Gastrocnemius medialis (tissue), 4 donors: Measurements from ENCODE around the gene MC3R. TPM values are rescaled to one million over a fixed set of nuclear protein-coding genes. Genes with fewer than 3 reads are reported as not detected.

Experiments
- ATAC-seq, 2 donors: fragments of 150-250 bp; one replicate each; pipeline ENCODE4 v1.9.1; 2016
- DNase-seq, 2 donors: peaks; one replicate each; pipeline ENCODE4 v3.0.0-alpha.2; 2019
- H3K27ac ChIP-seq, 4 donors: fragments of 200-600 bp; sonication (generic); 1 replicate in 1 of 4; 2 replicates in 3 of 4; pipeline ENCODE4 v1.5.1; 2016 to 2018; ENCODE audit warnings: mild to moderate bottlenecking in 2 of 4, moderate library complexity in 1 of 4
- H3K27me3 ChIP-seq, 3 donors: fragments of 200-600 bp; sonication (generic) in 2 of 3; 1 replicate in 1 of 3; 2 replicates in 2 of 3; pipeline versions ENCODE4 v1.5.1 to v1.6.0; 2016 to 2019; ENCODE audit warnings: mild to moderate bottlenecking in 1 of 3, moderate library complexity in 1 of 3
- H3K36me3 ChIP-seq, 2 donors: fragments of 200-600 bp; sonication (generic) in 1 of 2; one replicate each; pipeline ENCODE4 v1.5.1; 2017 to 2018
- H3K4me1 ChIP-seq, 2 donors: fragments of 200-600 bp; sonication (generic) in 1 of 2; one replicate each; pipeline ENCODE4 v1.5.1; 2016 to 2017; ENCODE audit warnings: mild to moderate bottlenecking in 2 of 2
- H3K4me3 ChIP-seq, 4 donors: fragments of 200-600 bp; sonication (generic) in 3 of 4; 1 replicate in 1 of 4; 2 replicates in 3 of 4; pipeline ENCODE4 v1.5.1; 2016 to 2019; ENCODE audit warnings: mild to moderate bottlenecking in 2 of 4
- H3K9me3 ChIP-seq, 3 donors: fragments of 200-600 bp; sonication (generic) in 2 of 3; 1 replicate in 1 of 3; 2 replicates in 2 of 3; pipeline ENCODE4 v1.5.1; 2016 to 2019
- CTCF ChIP-seq, 5 experiments: fragments of 450-650 bp in 3 of 5; fragments of 200-600 bp in 2 of 5; sonication (generic) in 2 of 5; IDR thresholded peaks in 4 of 5; conservative IDR thresholded peaks in 1 of 5; 1 replicate in 4 of 5; 2 replicates in 1 of 5; pipeline ENCODE4 v1.5.1; 2016 to 2019; ENCODE audit warnings: antibody characterized with exemption in 5 of 5, mild to moderate bottlenecking in 3 of 5, moderate library complexity in 3 of 5
- POLR2A ChIP-seq, 2 donors: fragments of 450-650 bp; IDR thresholded peaks; one replicate each; pipeline ENCODE4 v1.6.1; 2017; ENCODE audit warnings: antibody characterized with exemption in 2 of 2, mild to moderate bottlenecking in 2 of 2, moderate library complexity in 2 of 2
- in situ Hi-C, 4 donors: fragments of 200-750 bp; cut with MboI; loops; one replicate each; pipeline versions ENCODE4 v1.15.0 to v1.8.0; 2017; ENCODE audit warnings: low sequenced_read_pairs in 4 of 4
- intact Hi-C: fragments of 100-400 bp; cut with DNase I; formaldehyde crosslinking; loops from one replicate; pipeline ENCODE4 v1.15.1; 2023; ENCODE audit warnings: low total_unique reads
- total RNA-seq, 4 donors: library from RNA; depleted of rRNA; stranded (reverse); fragments of >200 nt; gene quantifications; one replicate each; pipeline versions ENCODE4 v1.1.0 to v1.2.3, GENCODE V29; 2016

The MC3R gene
- total RNA-seq, 4 donors from 2014 or later: not detected

DNA sequence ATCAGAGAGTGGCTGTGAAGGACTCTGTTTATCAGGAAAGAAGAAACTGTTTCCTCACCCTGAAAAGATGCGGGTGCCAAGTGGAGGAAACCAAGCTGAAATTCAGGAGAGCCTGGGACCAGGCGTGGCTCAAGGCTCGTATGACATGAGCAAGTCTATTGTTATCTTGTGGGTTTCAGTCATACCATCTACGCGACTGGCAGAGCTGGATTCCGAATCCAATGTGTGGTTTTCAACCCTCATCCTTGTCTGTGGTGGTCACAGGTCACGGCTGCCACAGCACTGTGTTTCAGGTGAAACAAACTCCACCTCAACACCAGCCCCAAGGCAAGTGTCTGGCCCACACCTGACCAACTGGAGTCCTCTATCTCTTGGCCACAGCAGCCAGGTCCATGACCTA lies 9.1 kb downstream of the MC3R start:
- Histone ChIP-seq H3K4me3 (no peak overlapping the region), H3K27me3 (no peaks in the 10 kb centered on the region), H3K4me1 (no peaks in the 10 kb centered on the region), H3K27ac (no peak overlapping the region), H3K9me3 (no peaks in the 10 kb centered on the region), H3K36me3 (no peaks in the 10 kb centered on the region)
- in situ Hi-C loops: no loop called here
- TF ChIP-seq POLR2A (IDR thresholded peaks at IDR 0.05): no peak
- no peak for TF ChIP-seq CTCF (IDR thresholded peaks at IDR 0.05 in 4 of 5, conservative IDR thresholded peaks at IDR 0.05 in 1 of 5)
- ATAC-seq (no peak), DNase-seq (no peak)
- intact Hi-C loops: no loop called here

DNA sequence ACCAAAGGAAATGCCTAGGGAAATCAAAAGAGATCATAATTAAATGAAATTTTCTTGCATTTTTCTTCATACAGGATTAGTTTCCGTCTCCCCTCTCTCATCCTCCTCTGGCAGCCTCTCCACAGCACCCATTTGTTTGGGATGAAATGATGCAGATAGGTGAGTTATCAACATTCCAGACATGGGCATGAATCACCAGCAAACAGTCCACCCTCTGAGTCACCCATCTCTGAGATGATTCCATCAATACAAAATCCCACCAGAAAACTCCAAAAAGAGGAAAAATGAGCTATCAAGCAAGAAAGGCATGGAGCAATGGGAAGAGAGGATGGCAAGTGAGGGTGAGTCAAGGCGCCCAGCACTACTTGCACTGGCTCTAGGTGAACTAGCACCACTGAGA lies 11.4 kb downstream of the MC3R start:
- Histone ChIP-seq H3K36me3 (no peaks in the 10 kb centered on the region), H3K9me3 (no peaks in the 10 kb centered on the region), H3K27ac (no peak overlapping the region), H3K4me3 (no peak overlapping the region), H3K27me3 (no peaks in the 10 kb centered on the region), H3K4me1 (no peaks in the 10 kb centered on the region)
- TF ChIP-seq CTCF (IDR thresholded peaks at IDR 0.05 in 4 of 5, conservative IDR thresholded peaks at IDR 0.05 in 1 of 5) (no peak), POLR2A (IDR thresholded peaks at IDR 0.05) (no peak)
- intact Hi-C loops: no loop called here
- ATAC-seq: no peak
- in situ Hi-C loops: no loop called here
- DNase-seq: no peak

- no peaks in the 10 kb centered on the region for H3K9me3 ChIP-seq
- no peaks in the 10 kb centered on the region for H3K27me3 ChIP-seq
- TF ChIP-seq CTCF (IDR thresholded peaks at IDR 0.05 in 4 of 5, conservative IDR thresholded peaks at IDR 0.05 in 1 of 5) (no peak), POLR2A (IDR thresholded peaks at IDR 0.05) (no peak)
- intact Hi-C loops (no loop called here), in situ Hi-C loops (no loop called here)
- H3K4me1 ChIP-seq: no peaks in the 10 kb centered on the region
- no peaks in the 10 kb centered on the region for H3K36me3 ChIP-seq
- DNase-seq (no peak), ATAC-seq (no peak)
- H3K27ac ChIP-seq: no peak overlapping the region
- H3K4me3 ChIP-seq: no peak overlapping the region
Observed at GRCh38 chr20:56268536-56268935, 20.0 kb downstream of the MC3R start.

GRCh38 chr20:56271974-56272373 lies 23.4 kb downstream of the MC3R start:
- Histone ChIP-seq H3K36me3 (no peaks in the 10 kb centered on the region), H3K27ac (no peak overlapping the region), H3K4me1 (no peaks in the 10 kb centered on the region), H3K27me3 (no peaks in the 10 kb centered on the region), H3K4me3 (no peak overlapping the region), H3K9me3 (no peaks in the 10 kb centered on the region)
- ATAC-seq (no peak), DNase-seq (no peak)
- intact Hi-C loops (no loop called here), in situ Hi-C loops (no loop called here)
- TF ChIP-seq CTCF (IDR thresholded peaks at IDR 0.05 in 4 of 5, conservative IDR thresholded peaks at IDR 0.05 in 1 of 5) (no peak), POLR2A (IDR thresholded peaks at IDR 0.05) (no peak)

GRCh38 chr20:56273491-56273890 lies 25.0 kb downstream of the MC3R start:
- no peak for ATAC-seq
- Histone ChIP-seq H3K36me3 (no peaks in the 10 kb centered on the region), H3K4me1 (no peaks in the 10 kb centered on the region), H3K4me3 (no peak overlapping the region), H3K27ac (no peak overlapping the region), H3K27me3 (no peaks in the 10 kb centered on the region), H3K9me3 (no peaks in the 10 kb centered on the region)
- in situ Hi-C loops: no loop called here
- DNase-seq: no peak
- intact Hi-C loops: no loop called here
- TF ChIP-seq CTCF (IDR thresholded peaks at IDR 0.05 in 4 of 5, conservative IDR thresholded peaks at IDR 0.05 in 1 of 5): no peak
- no peak for TF ChIP-seq POLR2A (IDR thresholded peaks at IDR 0.05)
